Measurements from ENCODE around the gene EID2B.

GRCh38 chr19:39481229-39481545 is 51.5 kb downstream of the EID2B start:
- TF ChIP-seq CTCF (IDR thresholded peaks at IDR 0.05; ENCODE audit: low read depth, low read length) (no peak), EZH2phosphoT487 (IDR thresholded peaks at IDR 0.05; ENCODE audit: low read depth) (no peak)

Data from OCI-LY3 (cell line).